PC-3 (cell line): ENCODE results near the gene PCDH1. TPM values are rescaled to one million over a fixed set of nuclear protein-coding genes. Genes with fewer than 3 reads are reported as not detected.

Experiments used
- ATAC-seq: fragments of 200-7000 bp; cut with Tn5 transposase; 2 replicates; pipeline ENCODE4 v1.9.1; 2020; ENCODE audit warnings: mild to moderate bottlenecking, moderate library complexity
- BruUV-seq: library from RNA; stranded (reverse); fragments of 400-500 nt; replicated peaks from 2 replicates; lab custom pipeline; 2021; lab: Mats Ljungman, UMichigan
- CTCF ChIA-PET: fragments of 300-600 bp; sonication (Branson Sonifier 250); formaldehyde crosslinking; loops from one replicate; lab custom pipeline; 2022; ENCODE audit warnings: antibody characterized with exemption; lab: Charles Lee
- POLR2A ChIA-PET: fragments of 300-600 bp; sonication (Branson Sonifier 250); formaldehyde crosslinking; loops from one replicate; lab custom pipeline; 2022; ENCODE audit warnings: antibody characterized with exemption; ENCODE audit not compliant: unreplicated experiment; lab: Charles Lee
- DNase-seq: peaks from one replicate; pipeline ENCODE4 v3.0.0-alpha.2; 2015
- H2AFZ ChIP-seq: fragments of 300-600 bp; sonication (generic); 2 replicates; pipeline ENCODE4 v1.6.0; 2016; ENCODE audit warnings: antibody characterized with exemption, low read length
- H3F3A ChIP-seq: fragments of 300-600 bp; sonication (generic); one replicate; pipeline ENCODE4 v1.6.0; 2017; ENCODE audit warnings: antibody characterized with exemption, low read length, control low read depth, mild to moderate bottlenecking; ENCODE audit not compliant: unreplicated experiment
- H3K27ac ChIP-seq: fragments of 300-600 bp; sonication (generic); 2 replicates; pipeline ENCODE4 v1.5.1; 2016; ENCODE audit warnings: mild to moderate bottlenecking, low read length
- H3K27me3 ChIP-seq: fragments of 300-600 bp; sonication (generic); 2 replicates; pipeline ENCODE4 v1.6.1; 2016; ENCODE audit warnings: low read length, mixed read lengths
- H3K36me3 ChIP-seq: fragments of 300-600 bp; sonication (generic); 2 replicates; pipeline ENCODE4 v1.6.1; 2016; ENCODE audit warnings: low read depth, mixed run types, low read length, mixed read lengths
- H3K4me1 ChIP-seq: fragments of 300-600 bp; sonication (generic); 2 replicates; pipeline ENCODE4 v1.5.1; 2016; ENCODE audit warnings: low read length; ENCODE audit not compliant: insufficient read depth
- H3K4me2 ChIP-seq: fragments of 300-600 bp; sonication (generic); 2 replicates; pipeline ENCODE4 v1.6.0; 2016; ENCODE audit warnings: low read length
- H3K4me3 ChIP-seq: fragments of 300-600 bp; sonication (generic); 2 replicates; pipeline ENCODE4 v1.5.1; 2016; ENCODE audit warnings: mild to moderate bottlenecking, low read length, mixed read lengths
- H3K79me2 ChIP-seq: fragments of 300-600 bp; sonication (generic); 2 replicates; pipeline ENCODE4 v1.6.1; 2017; ENCODE audit warnings: low read length, mixed read lengths
- H3K9ac ChIP-seq: fragments of 300-600 bp; sonication (generic); 2 replicates; pipeline ENCODE4 v1.6.0; 2016; ENCODE audit warnings: mild to moderate bottlenecking, low read length
- H3K9me2 ChIP-seq: fragments of 300-600 bp; sonication (generic); replicated peaks from 2 replicates; pipeline ENCODE4 v1.6.1; 2016; ENCODE audit warnings: mixed run types, low read length, mixed read lengths
- H3K9me3 ChIP-seq: fragments of 300-600 bp; sonication (generic); 2 replicates; pipeline ENCODE4 v1.6.1; 2016; ENCODE audit warnings: low read length, mixed read lengths
- H4K20me1 ChIP-seq: fragments of 300-600 bp; sonication (generic); 2 replicates; pipeline ENCODE4 v1.6.1; 2016; ENCODE audit warnings: low read length, mixed read lengths
- CTCF ChIP-seq: fragments of 300-600 bp; sonication (generic); conservative IDR thresholded peaks from 2 replicates; pipeline ENCODE4 v1.5.1; 2017; ENCODE audit warnings: antibody characterized with exemption, low read depth, mild to moderate bottlenecking, low read length
- EZH2 ChIP-seq: fragments of 300-600 bp; sonication (generic); IDR thresholded peaks from one replicate; pipeline ENCODE4 v1.6.1; 2017; ENCODE audit warnings: antibody characterized with exemption, mild to moderate bottlenecking, low read length; ENCODE audit not compliant: unreplicated experiment
- EZH2phosphoT487 ChIP-seq: fragments of 300-600 bp; sonication (generic); IDR thresholded peaks from 2 replicates; pipeline ENCODE4 v1.6.1; 2018; ENCODE audit warnings: mild to moderate bottlenecking, antibody characterized with exemption, low read length, borderline replicate concordance
- intact Hi-C: fragments of 100-400 bp; cut with micrococcal nuclease; formaldehyde crosslinking; loops from 2 replicates; pipeline ENCODE4 v1.9.0; 2023
- total RNA-seq: library from RNA; depleted of rRNA; stranded (reverse); fragments of >200 nt; gene quantifications from 2 replicates; pipeline ENCODE4 v1.2.3, GENCODE V29; 2014

The PCDH1 gene
- total RNA-seq, 1 experiment from 2014 or later: 55.8 TPM

GRCh38 chr5:141840826-141841360 is 37.3 kb downstream of the PCDH1 start:
- H3F3A ChIP-seq: no peaks in the 10 kb centered on the region
- ChIA-PET CTCF (interaction anchor here (0.7 kb wide), 1 partner anchor 128 kb away, joined by 5 read pairs; the partner anchor contains the start of gene RNF14), POLR2A (no interaction called here)
- peaks cover 15% of the 10 kb centered on the region for H3K4me1 ChIP-seq
- no TSS peak for BruUV-seq
- H4K20me1 ChIP-seq: no peaks in the 10 kb centered on the region
- no peak overlapping the region for H3K9ac ChIP-seq
- H3K9me3 ChIP-seq: no peaks in the 10 kb centered on the region
- no peak for DNase-seq
- no peak overlapping the region for H2AFZ ChIP-seq
- no peaks in the 10 kb centered on the region for H3K36me3 ChIP-seq
- H3K79me2 ChIP-seq: no peaks in the 10 kb centered on the region
- TF ChIP-seq EZH2 (no peak), EZH2phosphoT487 (no peak), CTCF (no peak)
- no peak overlapping the region for H3K4me3 ChIP-seq
- H3K27ac ChIP-seq: no peak overlapping the region
- intact Hi-C loops: no loop called here
- no peak for ATAC-seq
- H3K9me2 ChIP-seq: no peaks in the 10 kb centered on the region
- H3K4me2 ChIP-seq: no peak overlapping the region
- no peaks in the 10 kb centered on the region for H3K27me3 ChIP-seq

- Histone ChIP-seq H3K27me3 (no peaks in the 10 kb centered on the region), H3K4me1 (peaks cover 13% of the 10 kb centered on the region; the same call in 1 of the 2 replicates), H3K36me3 (no peaks in the 10 kb centered on the region), H3F3A (no peaks in the 10 kb centered on the region), H3K4me2 (no peak overlapping the region), H3K9me2 (no peaks in the 10 kb centered on the region), H3K79me2 (no peaks in the 10 kb centered on the region), H3K9ac (no peak overlapping the region), H4K20me1 (no peaks in the 10 kb centered on the region), H3K9me3 (no peaks in the 10 kb centered on the region), H3K4me3 (no peak overlapping the region), H3K27ac (no peak overlapping the region), H2AFZ (no peak overlapping the region)
- ChIA-PET POLR2A (no interaction called here), CTCF (interaction anchor here (0.7 kb wide), 1 partner anchor 129 kb away, joined by 5 read pairs; the partner anchor contains the start of gene RNF14)
- ATAC-seq (no peak), DNase-seq (no peak)
- intact Hi-C loops: no loop called here
- BruUV-seq: no TSS peak
- TF ChIP-seq EZH2phosphoT487 (no peak), EZH2 (no peak), CTCF (no peak)
Measured at GRCh38 chr5:141840280-141840812, 37.9 kb downstream of the PCDH1 start.

- intact Hi-C loops: no loop called here
- H3K4me2 ChIP-seq: no peak overlapping the region
Measured at GRCh38 chr5:141839015-141839513, 39.1 kb downstream of the PCDH1 start.

More at GRCh38 chr5:141839015-141839513, 39.1 kb downstream of the PCDH1 start:
- Histone ChIP-seq H4K20me1 (no peaks in the 10 kb centered on the region), H3K9me3 (no peaks in the 10 kb centered on the region), H3K79me2 (no peaks in the 10 kb centered on the region), H3F3A (no peaks in the 10 kb centered on the region), H2AFZ (no peak overlapping the region), H3K27ac (no peak overlapping the region), H3K9me2 (no peaks in the 10 kb centered on the region), H3K4me3 (no peak overlapping the region), H3K27me3 (no peaks in the 10 kb centered on the region), H3K36me3 (no peaks in the 10 kb centered on the region), H3K4me1 (peaks cover 13% of the 10 kb centered on the region; the same call in 1 of the 2 replicates), H3K9ac (no peak overlapping the region)
- TF ChIP-seq CTCF (no peak), EZH2phosphoT487 (no peak), EZH2 (no peak)
- POLR2A ChIA-PET: no interaction called here
- no TSS peak for BruUV-seq
- DNase-seq (no peak), ATAC-seq (no peak)
- CTCF ChIA-PET: interaction anchor here (0.7 kb wide), 1 partner anchor 125 kb away, joined by 3 read pairs; no protein-coding TSS in a partner anchor
